Activated T-cell treated with anti-CD3 and anti-CD28 coated beads for 1 hour (primary cell): Measurements from ENCODE around the gene MGME1.

Experiments
- DNase-seq: peaks from one replicate; pipeline ENCODE4 v3.0.0-alpha.2; 2020; ENCODE audit warnings: low read depth

MGME1 gene

GRCh38 chr20:17940224-17940971 is 28.4 kb upstream of the MGME1 start:
- no peak for DNase-seq

- no peak for DNase-seq
Measured at GRCh38 chr20:17941087-17941825, 27.6 kb upstream of the MGME1 start.

- DNase-seq: no peak
Measured at GRCh38 chr20:17941826-17942196, 27.0 kb upstream of the MGME1 start.

- DNase-seq: no peak
Measured at GRCh38 chr20:17943343-17943742, 25.5 kb upstream of the MGME1 start.

GRCh38 chr20:17944854-17945474 is 23.9 kb upstream of the MGME1 start:
- DNase-seq: no peak

- DNase-seq: no peak
Measured at GRCh38 chr20:17946040-17946439, 22.8 kb upstream of the MGME1 start.

- DNase-seq: no peak
Measured at GRCh38 chr20:17946572-17947473, 22.0 kb upstream of the MGME1 start.

- DNase-seq: no peak
Measured at GRCh38 chr20:17947474-17947815, 21.4 kb upstream of the MGME1 start.

GRCh38 chr20:17948442-17948841 is 20.4 kb upstream of the MGME1 start:
- no peak for DNase-seq

GRCh38 chr20:17949899-17950298 is 18.9 kb upstream of the MGME1 start:
- DNase-seq: no peak

- DNase-seq: no peak
Measured at GRCh38 chr20:17950670-17951069, 18.1 kb upstream of the MGME1 start.

- no peak for DNase-seq
Measured at GRCh38 chr20:17951323-17951722, 17.5 kb upstream of the MGME1 start.

- no peak for DNase-seq
Measured at GRCh38 chr20:17952692-17953684, 15.8 kb upstream of the MGME1 start.

GRCh38 chr20:17953935-17954334 is 14.9 kb upstream of the MGME1 start:
- no peak for DNase-seq

- no peak for DNase-seq
Measured at GRCh38 chr20:17955302-17955701, 13.5 kb upstream of the MGME1 start.

GRCh38 chr20:17956099-17956685 is 12.6 kb upstream of the MGME1 start:
- DNase-seq: no peak

GRCh38 chr20:17957505-17958363 is 11.1 kb upstream of the MGME1 start:
- DNase-seq: no peak

- no peak for DNase-seq
Measured at GRCh38 chr20:17958373-17959256, 10.2 kb upstream of the MGME1 start.

GRCh38 chr20:17959257-17959627 is 9.6 kb upstream of the MGME1 start:
- no peak for DNase-seq
